ENCODE measurements around the gene PTPRN2.
"Not testable (repeated sequence)": the region's sequence is repeated elsewhere in the genome, so short reads cannot be mapped to it uniquely, and the experiment has no call there.

PTPRN2 gene

GRCh38 chr7:157709531-157710251, 877.9 kb downstream of the PTPRN2 start:
- DNase-seq (ENCODE audit: low read depth), result no peak

- DNase-seq (ENCODE audit: low read depth), result no peak
Observed at GRCh38 chr7:157708919-157709295, 878.7 kb downstream of the PTPRN2 start.

- DNase-seq (ENCODE audit: low read depth), result no peak
Observed at GRCh38 chr7:157707983-157708918, 879.4 kb downstream of the PTPRN2 start.

GRCh38 chr7:157704365-157704764, 883.3 kb downstream of the PTPRN2 start:
- no peak for DNase-seq (ENCODE audit: low read depth)

- DNase-seq (ENCODE audit: low read depth), result no peak
Observed at GRCh38 chr7:157703534-157704195, 884.0 kb downstream of the PTPRN2 start.

GRCh38 chr7:157703131-157703530, 884.5 kb downstream of the PTPRN2 start:
- no peak for DNase-seq (ENCODE audit: low read depth)

- no peak for DNase-seq (ENCODE audit: low read depth)
Observed at GRCh38 chr7:157702311-157703023, 885.2 kb downstream of the PTPRN2 start.

- DNase-seq (ENCODE audit: low read depth), result not testable (repeated sequence)
Observed at GRCh38 chr7:157701395-157702180, 886.0 kb downstream of the PTPRN2 start.

GRCh38 chr7:157700231-157701005, 887.2 kb downstream of the PTPRN2 start:
- no peak for DNase-seq (ENCODE audit: low read depth)

- no peak for DNase-seq (ENCODE audit: low read depth)
Observed at GRCh38 chr7:157699357-157700013, 888.1 kb downstream of the PTPRN2 start.

GRCh38 chr7:157697287-157697686, 890.3 kb downstream of the PTPRN2 start:
- DNase-seq (ENCODE audit: low read depth), result not testable (repeated sequence)

GRCh38 chr7:157695609-157696008, 892.0 kb downstream of the PTPRN2 start:
- not testable (repeated sequence) for DNase-seq (ENCODE audit: low read depth)

GRCh38 chr7:157694376-157694665, 893.3 kb downstream of the PTPRN2 start:
- no peak for DNase-seq (ENCODE audit: low read depth)

GRCh38 chr7:157693521-157694375, 893.9 kb downstream of the PTPRN2 start:
- no peak for DNase-seq (ENCODE audit: low read depth)

GRCh38 chr7:157693071-157693520, 894.5 kb downstream of the PTPRN2 start:
- no peak for DNase-seq (ENCODE audit: low read depth)

GRCh38 chr7:157692460-157693011, 895.1 kb downstream of the PTPRN2 start:
- no peak for DNase-seq (ENCODE audit: low read depth)

GRCh38 chr7:157691586-157692459, 895.8 kb downstream of the PTPRN2 start:
- no peak for DNase-seq (ENCODE audit: low read depth)
